T1000 (cell line): ENCODE results near the gene NR2F1-AS1.
"Not testable (repeated sequence)": the region's sequence is repeated elsewhere in the genome, so short reads cannot be mapped to it uniquely, and the experiment has no call there.

Experiments used
- DNase-seq: peaks from one replicate; lab custom pipeline; 2025; ENCODE audit warnings: mixed read lengths; lab: John Stamatoyannopoulos, UW

NR2F1-AS1 gene

DNA sequence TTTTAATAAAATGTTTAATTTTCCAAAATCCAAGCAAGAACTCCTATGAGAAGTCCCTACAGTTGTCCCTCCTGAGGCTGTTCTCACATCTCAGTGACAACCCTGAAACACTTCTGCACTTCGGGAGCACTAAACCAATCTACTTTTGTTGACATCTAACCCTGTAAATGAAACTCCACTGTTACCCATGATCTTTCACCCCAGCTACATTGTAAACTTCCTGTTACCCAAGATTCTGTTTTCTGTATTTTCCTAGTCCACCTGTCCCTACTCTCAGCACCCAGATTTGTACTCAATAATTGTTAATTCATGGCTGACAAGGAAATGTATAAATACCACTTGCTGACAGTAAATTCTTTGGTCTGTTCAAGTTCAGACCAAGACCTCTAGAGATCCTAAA, 153.7 kb downstream of the NR2F1-AS1 start:
- no peak for DNase-seq

DNA sequence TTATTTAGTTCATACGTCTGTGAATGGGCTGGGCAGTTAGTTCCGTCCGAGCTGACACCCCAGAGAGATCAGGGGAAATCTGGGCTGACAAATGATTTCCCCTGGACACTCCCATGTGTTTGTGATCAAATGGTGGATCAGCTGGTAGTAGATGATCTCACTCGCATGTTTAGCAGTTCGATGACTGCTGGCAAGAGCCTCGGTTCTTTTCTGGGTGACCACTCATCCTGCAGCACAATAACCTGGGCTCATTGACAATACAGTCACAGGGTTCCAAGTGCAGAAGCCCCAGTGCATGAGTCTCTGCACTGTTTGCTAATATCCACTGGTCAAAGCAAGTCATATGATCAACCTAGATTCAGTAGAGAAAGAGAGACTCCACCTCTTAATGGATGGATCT, 155.9 kb downstream of the NR2F1-AS1 start:
- no peak for DNase-seq

DNA sequence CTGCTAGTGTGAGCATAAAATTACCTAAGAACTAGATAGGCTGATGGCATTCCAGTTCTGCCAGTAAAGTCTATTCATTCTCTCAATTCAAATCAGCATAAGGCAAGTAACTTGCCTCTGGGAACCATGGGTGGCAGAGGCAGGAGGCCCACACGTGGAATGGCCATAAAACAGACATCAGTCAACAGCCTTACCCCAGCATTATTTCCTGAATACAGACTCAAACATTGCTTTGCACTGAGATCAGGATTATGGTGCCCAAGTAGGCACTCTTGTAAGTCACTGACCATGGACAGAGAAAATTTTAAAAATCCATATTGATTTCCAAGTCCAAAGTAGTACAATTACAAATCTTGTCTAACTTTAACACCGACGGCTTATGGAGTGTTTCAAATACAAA, 157.7 kb downstream of the NR2F1-AS1 start:
- DNase-seq, result no peak

DNA sequence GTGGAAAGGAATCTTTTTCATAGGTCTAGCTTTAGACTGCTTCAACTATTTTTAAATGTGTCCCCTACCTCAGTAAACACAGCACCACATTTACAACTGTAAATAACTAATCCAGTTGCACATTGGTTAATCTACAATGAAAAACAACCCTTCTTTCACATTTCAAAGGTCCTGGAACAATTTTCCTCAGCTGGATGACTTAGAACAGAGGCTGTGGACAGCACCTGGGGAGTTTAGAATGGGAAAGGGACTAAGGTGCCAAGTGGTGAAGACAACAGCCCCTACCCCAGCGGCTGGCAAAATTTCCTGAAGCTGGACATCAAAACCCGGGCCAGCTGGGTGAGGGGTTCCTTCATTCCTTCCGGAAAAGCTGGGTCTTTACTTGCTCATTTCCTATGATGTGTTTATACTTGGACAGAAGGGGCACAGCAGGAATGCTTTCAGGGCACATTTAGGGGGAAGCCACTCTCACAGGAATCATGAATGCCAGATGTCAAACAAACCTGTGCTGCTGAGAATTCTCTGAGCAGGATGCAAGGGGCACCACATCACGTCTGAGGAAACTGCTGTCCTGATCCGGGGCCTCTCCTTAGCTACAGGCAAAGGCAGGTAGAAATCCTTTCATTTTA, 158.3 kb downstream of the NR2F1-AS1 start:
- DNase-seq, result no peak

DNA sequence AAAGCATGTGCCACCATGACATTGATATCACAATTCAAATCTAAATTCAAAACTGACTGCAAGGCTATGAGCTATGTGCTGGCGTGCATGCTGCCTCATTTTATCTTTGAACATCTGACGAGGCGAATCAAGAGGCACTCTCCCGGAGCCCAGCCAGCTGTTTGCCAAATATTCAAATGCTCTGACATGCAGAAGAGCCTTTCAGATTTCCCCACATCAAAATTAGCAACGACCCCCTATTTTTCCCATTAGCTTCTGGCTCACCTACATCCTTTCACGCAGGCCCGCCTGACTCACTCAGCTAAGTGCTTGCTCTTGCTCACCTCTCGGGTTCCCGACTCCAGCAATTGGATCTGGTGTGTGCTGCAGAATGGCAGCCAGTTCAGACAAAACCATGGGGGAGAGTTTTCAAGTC, 159.0 kb downstream of the NR2F1-AS1 start:
- no peak for DNase-seq

DNA sequence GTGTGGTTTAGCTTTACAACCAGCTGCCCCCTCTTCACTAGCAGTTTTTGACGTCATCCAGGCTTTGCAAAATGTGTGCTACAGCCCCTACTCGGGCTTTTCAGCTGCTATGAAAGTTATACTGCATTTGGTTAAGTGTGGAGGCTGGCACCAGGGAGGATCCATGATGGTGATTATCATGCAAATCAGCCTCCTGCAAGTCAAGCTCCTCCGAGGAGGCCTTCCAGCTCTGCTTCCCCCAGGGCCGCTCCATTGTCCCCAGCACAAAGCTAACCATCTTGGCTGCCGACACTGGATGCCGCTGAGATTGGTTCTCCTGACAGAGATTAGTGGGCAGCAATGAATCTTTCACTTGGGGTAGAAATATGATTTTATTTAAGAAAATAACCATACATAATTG, 159.6 kb downstream of the NR2F1-AS1 start:
- DNase-seq, result no peak

DNA sequence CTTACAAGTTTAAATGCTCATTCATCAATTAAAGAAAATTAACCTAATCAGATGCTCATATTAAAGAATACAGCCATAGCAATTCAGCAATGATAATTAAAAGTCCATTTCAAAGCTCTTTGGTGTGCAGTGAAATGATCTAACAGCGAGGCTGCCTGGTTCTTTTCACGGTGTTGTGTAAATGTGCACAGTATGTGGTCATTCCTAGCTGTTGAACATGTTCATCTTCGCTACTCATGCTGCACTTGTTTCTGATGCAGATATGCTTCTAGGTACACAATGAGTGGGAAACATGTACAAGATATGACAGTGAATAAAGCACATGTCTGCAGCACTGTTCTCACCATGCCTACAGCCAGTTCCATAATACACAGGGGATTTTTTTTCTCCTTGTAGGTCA, 163.5 kb downstream of the NR2F1-AS1 start:
- DNase-seq, result no peak

DNA sequence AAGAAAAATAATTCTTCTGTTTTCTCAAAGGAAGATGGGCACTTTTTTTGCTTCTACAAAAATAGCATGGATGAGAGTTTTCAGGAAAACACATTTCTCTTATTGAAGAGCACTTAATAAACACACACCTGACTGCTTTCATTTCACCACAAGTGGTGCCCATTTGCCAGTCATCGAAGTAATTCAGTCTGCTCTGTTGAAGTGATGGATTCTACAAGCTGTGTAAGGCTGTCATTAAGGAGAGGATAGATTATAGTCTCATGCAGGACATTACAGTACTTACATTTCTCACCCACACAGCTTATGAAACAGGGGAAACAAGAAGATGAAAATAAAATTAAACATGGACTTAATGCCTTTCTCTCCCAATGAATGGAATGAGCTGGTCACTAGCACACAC, 165.2 kb downstream of the NR2F1-AS1 start:
- DNase-seq, result no peak

DNA sequence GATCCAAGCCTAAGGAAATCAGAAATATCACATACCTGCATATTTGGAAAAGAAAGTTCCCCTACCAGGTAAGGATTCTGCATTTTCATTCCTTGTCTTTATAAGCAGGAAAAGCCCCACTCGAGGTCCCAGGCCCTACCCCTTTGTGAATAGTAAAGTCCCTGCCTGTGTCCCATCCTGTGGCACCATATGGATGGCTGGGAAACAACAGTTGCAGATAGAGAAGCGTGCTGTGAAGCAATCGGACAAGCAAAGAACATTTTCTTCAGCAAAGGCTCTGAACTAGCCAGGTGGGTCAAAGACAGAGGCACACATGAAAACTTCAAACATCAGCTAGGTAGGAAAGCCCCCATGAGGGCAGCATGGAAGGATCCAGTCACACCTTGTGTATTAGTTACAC, 169.3 kb downstream of the NR2F1-AS1 start:
- no peak for DNase-seq

DNA sequence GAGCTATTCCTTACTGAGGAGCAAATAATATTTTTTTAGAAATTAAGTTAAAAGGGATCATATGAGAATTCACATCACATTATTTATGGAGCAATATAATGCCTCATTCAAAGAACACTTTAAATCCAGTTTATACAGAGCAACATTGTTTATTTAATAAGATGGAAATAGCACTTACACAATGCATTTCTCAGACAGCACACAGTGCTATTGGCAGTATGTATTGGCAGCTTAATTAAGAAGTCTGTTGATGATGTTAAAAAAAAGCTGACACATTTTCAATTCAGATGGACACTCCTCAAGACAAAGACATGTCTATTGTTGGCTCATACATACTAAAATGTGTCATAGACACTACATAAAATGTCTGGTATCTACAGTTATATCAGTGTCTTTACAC, 171.3 kb downstream of the NR2F1-AS1 start:
- no peak for DNase-seq

DNA sequence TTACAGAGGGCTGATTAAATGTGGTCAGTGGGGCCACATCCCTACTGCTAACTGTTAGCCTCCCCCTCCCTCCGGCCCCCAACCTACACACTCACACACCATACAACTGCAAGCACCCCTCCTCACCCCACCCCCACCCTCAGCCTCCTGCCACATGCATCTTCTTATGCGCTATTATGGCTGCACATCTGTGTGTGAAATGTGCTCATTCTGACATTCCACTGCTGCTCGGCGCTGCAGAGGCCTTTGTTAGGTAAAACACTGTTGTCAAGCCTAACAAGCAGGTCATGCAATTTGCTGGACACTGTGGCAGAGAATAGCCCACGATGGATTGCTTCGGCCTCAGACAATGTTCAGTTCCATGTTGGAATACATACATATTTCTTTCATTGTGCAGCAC, 173.6 kb downstream of the NR2F1-AS1 start:
- no peak for DNase-seq

DNA sequence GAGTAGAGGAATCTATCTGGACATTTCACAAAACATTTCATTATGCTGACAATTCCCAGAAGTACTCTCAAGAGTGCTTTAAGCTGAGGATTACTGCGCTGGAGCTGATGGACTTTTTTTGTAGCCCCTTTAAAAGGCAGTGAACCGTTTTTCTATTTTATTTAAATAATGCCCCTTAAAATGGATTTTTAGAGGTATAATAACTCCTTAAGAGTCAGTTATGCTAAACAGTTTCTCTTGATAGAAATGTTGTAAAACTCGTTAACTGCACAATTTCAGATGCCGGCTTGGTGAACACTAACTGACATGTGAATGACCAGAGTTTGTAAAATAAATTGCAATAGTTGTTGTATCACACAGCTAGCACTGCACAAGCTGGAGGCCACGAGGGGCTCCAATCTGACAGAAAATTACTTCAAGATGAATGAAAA, 174.0 kb downstream of the NR2F1-AS1 start:
- DNase-seq, result no peak

DNA sequence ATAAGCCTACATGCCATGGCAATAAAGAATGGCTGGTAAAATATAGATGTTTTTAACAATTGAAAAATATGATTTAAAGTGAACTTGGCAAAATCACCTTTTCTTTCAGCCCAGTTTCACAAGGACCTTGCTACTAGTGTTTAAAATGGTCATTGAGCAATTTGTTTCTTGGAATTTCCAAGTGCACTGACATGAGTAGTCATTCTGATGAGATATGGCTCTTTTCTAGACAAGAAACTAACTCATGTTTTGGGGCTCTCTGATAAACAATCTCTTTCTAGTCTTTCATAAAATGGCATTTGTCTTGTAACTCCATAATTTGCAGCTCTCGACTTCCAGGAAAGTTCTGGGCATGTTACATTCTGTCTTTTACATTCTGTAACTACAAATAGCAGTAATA, 176.8 kb downstream of the NR2F1-AS1 start:
- no peak for DNase-seq

DNA sequence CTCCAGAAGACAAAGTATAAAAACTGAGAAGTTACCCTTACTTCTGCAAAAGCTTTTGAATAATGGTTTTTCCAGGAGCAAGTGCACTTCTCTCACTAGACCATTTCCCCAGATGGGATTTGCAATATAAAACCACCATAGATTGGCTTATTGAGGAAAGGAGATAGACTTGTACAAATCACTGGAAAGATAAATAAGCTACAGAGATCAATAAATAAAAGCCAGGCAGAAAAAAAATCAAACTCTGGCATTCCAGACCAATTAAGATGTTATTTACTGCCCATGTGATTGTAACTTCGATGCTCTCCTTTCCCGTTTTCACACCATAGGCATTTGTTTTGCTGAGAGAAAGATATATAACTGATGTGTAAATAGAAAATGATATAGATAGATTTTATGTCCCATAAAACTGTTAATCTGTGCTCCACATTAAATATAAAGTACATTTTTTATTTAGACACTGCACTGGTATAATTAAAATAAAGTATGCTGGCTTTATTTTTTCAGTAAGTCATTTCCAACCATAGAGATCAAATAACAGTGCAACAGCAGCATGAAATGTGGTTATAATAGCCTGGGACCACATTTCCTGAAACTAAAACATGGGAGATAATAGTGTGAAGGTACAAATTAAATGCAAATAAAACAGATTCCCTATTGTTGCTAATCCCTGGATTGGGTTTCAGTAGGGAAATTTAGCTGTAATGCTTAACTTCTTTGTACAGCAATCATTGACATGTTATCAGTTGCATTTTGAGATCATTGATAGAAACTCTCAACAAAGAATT, 177.7 kb downstream of the NR2F1-AS1 start:
- no peak for DNase-seq

DNA sequence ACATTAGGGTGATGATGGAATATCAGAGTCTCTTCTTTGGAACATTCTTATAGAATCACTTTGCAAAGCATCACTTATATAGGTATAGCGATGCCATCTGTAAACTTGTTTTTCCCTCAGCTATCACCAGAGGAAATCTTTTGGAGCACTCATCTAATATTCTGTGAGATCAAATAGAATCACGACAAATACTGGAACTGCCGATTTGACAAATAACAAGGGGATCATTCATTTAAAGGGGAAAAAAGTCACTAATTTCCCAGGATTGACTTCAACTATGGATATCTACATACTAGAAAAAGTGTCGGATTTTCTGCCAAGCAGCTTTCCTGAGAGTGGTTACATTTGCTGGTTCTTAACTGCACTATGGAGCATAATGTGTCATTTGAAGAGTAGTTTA, 178.6 kb downstream of the NR2F1-AS1 start:
- DNase-seq, result no peak

DNA sequence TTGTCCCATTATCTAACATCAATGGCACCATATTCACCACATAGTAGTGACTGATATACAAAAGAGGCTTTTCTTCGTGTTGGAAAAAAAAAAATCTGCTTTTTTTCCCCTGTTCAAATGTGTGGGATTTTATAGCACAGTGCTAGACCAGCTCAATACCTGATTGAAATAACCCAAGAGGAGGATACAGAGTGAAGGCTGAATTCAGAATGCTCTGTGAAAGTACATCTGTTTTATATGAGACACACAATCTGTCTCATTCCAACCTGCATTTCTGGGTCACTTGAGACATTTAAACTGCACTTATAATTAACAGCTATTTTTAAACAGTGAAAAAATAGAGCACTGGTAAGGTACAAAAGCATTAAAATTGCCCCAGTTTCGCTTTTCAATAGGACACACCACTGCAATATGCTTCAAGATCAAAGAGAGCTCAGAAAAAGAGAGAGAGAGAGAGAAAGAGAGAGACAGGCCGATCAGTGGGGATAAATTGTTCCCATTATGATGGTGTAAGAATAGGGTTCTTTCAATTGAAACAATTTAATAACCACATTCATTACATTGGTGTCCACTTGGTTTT, 179.3 kb downstream of the NR2F1-AS1 start:
- no peak for DNase-seq

DNA sequence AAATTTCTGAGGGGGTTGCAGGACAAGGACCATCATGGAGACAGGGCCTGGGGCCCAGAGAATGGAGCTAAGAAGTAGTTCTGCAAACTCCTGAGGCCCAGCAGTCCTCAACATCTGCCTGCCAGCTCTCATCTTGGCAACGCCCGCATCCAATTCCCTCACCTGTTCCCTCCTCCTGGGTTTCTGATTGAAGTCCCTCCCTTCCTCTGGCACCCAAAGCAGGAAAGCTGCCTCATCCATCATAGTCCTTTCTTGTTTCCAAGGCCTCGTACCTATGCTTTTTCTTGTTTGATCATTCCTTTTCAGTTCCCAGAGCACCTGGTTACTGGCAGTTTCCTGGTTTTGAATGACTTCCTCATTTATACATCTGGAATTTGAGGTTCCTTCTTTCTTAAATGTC, 181.3 kb downstream of the NR2F1-AS1 start:
- DNase-seq, result no peak

DNA sequence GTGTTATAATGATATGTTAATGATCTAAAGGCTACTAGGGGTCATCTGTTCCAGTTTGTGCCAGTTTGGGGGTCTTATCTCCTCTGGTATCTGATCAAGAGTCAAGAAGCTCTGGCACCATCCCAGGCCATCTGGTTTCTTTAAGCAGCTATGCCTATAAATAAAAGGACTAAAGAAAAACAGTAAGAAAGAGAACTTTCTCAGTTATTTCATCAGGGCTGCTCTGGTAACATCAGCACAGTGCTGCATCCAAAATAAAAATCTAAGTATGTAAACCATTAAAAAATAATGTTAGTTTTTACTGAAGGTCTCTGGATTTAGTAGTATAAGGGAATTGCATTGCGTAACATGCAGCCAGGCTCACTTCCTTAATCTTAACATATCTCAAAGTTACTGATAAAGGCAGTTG, 185.0 kb downstream of the NR2F1-AS1 start:
- no peak for DNase-seq

DNA sequence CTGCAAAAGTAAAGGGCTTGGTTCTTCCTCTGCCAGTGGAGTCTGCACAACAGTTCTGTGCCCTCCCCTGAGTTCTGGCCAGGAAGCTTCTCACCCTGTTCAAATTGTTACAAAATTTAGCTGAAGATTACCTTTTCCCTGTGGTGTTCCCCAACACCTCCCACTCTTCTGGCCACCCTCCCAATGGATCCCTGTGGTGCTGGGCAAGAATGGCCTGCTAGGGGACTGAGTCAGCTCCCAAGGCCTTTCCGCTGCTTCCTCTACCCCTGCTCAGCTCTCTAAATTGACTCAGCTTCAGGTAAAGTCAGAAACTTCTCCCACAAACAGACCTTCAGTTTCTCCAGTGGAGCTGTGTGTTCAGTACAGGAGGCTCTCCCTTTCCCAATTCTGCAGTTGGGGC, 186.0 kb downstream of the NR2F1-AS1 start:
- DNase-seq, result no peak

DNA sequence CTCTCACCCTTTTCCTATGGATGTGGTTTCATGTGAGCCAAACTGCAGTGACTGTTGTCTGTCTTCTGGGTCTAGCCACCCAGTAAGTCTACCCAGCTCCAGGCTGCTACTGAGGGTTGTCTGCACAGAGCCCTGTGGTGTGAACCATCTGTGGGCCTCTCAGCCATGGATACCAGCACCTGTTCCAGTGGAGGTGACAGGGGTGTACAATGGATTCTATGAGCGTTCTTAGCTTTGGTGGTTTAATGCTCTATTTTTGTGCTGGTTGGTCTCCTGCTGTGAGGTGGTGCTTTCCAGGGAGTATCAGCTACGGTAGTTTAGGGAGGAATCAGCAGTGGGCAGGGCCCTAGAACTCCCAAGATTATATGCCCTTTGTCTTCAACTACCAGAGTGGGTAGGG, 186.7 kb downstream of the NR2F1-AS1 start:
- DNase-seq, result no peak

DNA sequence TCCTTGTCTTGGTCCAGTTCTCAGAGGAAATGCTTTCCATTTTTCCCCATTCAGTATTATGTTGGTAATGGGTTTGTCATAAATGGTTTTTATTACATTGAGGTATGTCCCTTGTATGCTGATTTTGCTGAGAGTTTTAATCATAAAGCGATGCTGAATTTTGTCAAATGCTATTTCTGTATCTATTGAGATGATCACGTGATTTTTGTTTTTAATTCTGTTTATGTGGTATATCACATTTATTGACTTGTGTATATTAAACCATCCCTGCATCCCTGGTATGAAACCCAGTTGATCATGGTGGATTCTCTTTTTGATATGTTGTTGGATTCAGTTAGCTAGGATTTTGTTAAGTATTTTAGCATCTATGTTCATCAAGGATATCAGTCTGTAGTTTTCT, 189.8 kb downstream of the NR2F1-AS1 start:
- DNase-seq, result not testable (repeated sequence)

DNA sequence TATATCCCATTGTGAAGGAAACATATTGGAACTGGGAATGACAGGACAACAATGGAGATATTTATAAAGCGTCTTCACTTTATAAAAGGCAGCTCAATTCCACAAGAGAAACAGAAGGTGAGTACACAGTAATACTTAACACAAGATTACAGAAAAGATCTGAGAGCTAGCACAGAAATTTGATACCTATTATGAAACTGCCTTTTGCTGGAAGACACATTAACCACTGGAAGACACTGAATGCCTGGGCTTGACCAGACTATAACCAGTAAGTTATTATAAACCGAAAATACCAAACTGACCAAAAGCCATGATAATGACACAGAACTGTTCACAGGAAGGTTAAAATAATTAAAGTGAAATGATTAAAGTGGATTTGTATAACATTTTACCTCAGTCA, 195.4 kb downstream of the NR2F1-AS1 start:
- no peak for DNase-seq

DNA sequence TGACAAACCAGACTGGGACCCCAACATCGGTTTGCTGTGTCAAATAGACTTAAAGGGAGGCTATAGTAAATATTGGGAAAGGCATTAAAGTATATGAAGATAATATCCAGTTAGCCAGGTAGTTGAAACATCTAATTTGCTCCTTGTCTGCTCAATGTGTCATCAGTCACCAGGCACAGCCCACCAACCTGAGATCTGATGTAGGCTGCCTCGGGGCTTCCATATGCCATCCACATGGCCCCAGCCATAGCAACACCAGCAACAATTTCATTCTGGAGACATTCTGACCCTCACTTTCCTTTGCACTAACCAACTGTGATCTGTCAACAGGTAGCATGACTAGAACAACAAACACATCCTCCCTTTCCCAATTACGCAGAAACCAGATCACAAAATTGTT, 196.0 kb downstream of the NR2F1-AS1 start:
- DNase-seq, result no peak
